Ishikawa (cell line): ENCODE data around the gene AURKAIP1.

ENCODE experiments used
- CEBPB ChIP-seq: IDR thresholded peaks from 2 replicates; pipeline ENCODE4 v1.6.1; 2012
- CREB1 ChIP-seq: IDR thresholded peaks from 2 replicates; pipeline ENCODE4 v1.6.1; 2012; ENCODE audit warnings: low read depth
- EGR1 ChIP-seq: IDR thresholded peaks from 2 replicates; pipeline ENCODE4 v1.6.1; 2012
- EP300 ChIP-seq: IDR thresholded peaks from 2 replicates; pipeline ENCODE4 v1.6.1; 2012; ENCODE audit warnings: borderline replicate concordance
- FOXM1 ChIP-seq: IDR thresholded peaks from 2 replicates; pipeline ENCODE4 v1.6.1; 2012; ENCODE audit warnings: low read depth, borderline replicate concordance
- NFIC ChIP-seq: IDR thresholded peaks from 2 replicates; pipeline ENCODE4 v1.6.1; 2012
- RAD21 ChIP-seq: IDR thresholded peaks from 2 replicates; pipeline ENCODE4 v1.6.1; 2012; ENCODE audit warnings: low read depth
- TAF1 ChIP-seq: IDR thresholded peaks from 2 replicates; pipeline ENCODE4 v1.6.1; 2012; ENCODE audit warnings: low read depth, mild to moderate bottlenecking
- TCF12 ChIP-seq: IDR thresholded peaks from 2 replicates; pipeline ENCODE4 v1.6.1; 2012; ENCODE audit warnings: low read depth
- TEAD4 ChIP-seq: IDR thresholded peaks from 2 replicates; pipeline ENCODE4 v1.6.1; 2012
- YY1 ChIP-seq: IDR thresholded peaks from 2 replicates; pipeline ENCODE4 v1.6.1; 2012; ENCODE audit warnings: low read depth
- ZBTB7A ChIP-seq: IDR thresholded peaks from 2 replicates; pipeline ENCODE4 v1.6.1; 2012; ENCODE audit warnings: low read depth
- TF ChIP-seq, protein P1 (sequence below): IDR thresholded peaks from 2 replicates; pipeline ENCODE4 v1.6.1; 2012; ENCODE audit warnings: low read depth, mild to moderate bottlenecking
- TF ChIP-seq, protein P2 (sequence below): IDR thresholded peaks from 2 replicates; pipeline ENCODE4 v1.6.1; 2012
- TF ChIP-seq, protein P3 (sequence below): IDR thresholded peaks from 2 replicates; pipeline ENCODE4 v1.6.1; 2012

AURKAIP1 gene

DNA sequence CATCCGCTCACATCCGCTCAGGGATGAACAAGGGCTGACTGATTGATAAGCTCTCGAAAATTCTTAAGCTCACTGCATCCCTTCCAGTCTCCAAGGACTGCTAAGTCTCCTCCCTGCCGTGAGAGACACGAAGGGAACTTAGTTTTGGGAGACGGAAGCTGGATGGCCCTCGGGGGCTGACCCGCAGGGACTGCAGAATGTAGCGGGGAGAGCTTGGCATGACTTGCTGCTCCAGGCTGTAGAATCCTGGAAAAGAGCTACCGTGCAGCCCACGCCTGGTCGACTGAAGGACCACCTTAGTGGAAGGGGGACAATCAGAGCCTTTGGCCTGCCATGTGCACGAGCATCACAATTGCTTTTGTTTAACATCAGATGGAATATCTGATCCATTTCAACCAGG, 40.7 kb upstream of the AURKAIP1 start:
- TF ChIP-seq TEAD4 (no peak), TCF12 (no peak), NFIC (no peak), CEBPB (no peak), ZBTB7A (no peak), EGR1 (no peak), EP300 (no peak), FOXM1 (no peak), YY1 (no peak), TAF1 (no peak), RAD21 (no peak), CREB1 (no peak)
- TF ChIP-seq, protein P1, sequence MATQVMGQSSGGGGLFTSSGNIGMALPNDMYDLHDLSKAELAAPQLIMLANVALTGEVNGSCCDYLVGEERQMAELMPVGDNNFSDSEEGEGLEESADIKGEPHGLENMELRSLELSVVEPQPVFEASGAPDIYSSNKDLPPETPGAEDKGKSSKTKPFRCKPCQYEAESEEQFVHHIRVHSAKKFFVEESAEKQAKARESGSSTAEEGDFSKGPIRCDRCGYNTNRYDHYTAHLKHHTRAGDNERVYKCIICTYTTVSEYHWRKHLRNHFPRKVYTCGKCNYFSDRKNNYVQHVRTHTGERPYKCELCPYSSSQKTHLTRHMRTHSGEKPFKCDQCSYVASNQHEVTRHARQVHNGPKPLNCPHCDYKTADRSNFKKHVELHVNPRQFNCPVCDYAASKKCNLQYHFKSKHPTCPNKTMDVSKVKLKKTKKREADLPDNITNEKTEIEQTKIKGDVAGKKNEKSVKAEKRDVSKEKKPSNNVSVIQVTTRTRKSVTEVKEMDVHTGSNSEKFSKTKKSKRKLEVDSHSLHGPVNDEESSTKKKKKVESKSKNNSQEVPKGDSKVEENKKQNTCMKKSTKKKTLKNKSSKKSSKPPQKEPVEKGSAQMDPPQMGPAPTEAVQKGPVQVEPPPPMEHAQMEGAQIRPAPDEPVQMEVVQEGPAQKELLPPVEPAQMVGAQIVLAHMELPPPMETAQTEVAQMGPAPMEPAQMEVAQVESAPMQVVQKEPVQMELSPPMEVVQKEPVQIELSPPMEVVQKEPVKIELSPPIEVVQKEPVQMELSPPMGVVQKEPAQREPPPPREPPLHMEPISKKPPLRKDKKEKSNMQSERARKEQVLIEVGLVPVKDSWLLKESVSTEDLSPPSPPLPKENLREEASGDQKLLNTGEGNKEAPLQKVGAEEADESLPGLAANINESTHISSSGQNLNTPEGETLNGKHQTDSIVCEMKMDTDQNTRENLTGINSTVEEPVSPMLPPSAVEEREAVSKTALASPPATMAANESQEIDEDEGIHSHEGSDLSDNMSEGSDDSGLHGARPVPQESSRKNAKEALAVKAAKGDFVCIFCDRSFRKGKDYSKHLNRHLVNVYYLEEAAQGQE, result no peak
- TF ChIP-seq, protein P2, sequence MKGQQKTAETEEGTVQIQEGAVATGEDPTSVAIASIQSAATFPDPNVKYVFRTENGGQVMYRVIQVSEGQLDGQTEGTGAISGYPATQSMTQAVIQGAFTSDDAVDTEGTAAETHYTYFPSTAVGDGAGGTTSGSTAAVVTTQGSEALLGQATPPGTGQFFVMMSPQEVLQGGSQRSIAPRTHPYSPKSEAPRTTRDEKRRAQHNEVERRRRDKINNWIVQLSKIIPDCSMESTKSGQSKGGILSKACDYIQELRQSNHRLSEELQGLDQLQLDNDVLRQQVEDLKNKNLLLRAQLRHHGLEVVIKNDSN, result no peak
- TF ChIP-seq, protein P3, sequence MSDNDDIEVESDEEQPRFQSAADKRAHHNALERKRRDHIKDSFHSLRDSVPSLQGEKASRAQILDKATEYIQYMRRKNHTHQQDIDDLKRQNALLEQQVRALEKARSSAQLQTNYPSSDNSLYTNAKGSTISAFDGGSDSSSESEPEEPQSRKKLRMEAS, result no peak

DNA sequence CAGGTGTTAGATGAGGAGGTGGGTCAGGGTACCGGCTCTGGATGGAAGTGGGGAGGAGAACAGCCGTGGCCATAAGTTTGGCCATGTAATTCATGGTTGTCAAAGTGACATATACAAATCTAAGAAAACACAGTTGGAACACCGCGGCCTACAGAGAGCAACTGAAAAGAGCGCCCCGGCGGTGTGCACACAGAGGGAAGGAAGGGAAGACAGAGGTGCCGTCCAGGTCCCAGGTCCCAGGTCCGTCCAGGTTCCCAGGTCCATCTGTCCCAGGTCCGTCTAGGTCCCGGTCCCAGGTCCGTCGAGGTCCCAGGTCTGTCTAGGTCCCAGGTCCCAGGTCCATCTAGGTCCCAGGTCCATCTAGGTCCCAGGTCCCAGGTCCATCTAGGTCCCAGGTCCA, 36.6 kb upstream of the AURKAIP1 start:
- TF ChIP-seq TCF12 (no peak), RAD21 (no peak), EP300 (no peak), TEAD4 (no peak), ZBTB7A (no peak), EGR1 (no peak), NFIC (no peak), YY1 (no peak), FOXM1 (no peak), TAF1 (no peak), CEBPB (no peak), CREB1 (no peak)
- TF ChIP-seq, protein P1, result no peak
- TF ChIP-seq, protein P2, result no peak
- TF ChIP-seq, protein P3, result no peak

DNA sequence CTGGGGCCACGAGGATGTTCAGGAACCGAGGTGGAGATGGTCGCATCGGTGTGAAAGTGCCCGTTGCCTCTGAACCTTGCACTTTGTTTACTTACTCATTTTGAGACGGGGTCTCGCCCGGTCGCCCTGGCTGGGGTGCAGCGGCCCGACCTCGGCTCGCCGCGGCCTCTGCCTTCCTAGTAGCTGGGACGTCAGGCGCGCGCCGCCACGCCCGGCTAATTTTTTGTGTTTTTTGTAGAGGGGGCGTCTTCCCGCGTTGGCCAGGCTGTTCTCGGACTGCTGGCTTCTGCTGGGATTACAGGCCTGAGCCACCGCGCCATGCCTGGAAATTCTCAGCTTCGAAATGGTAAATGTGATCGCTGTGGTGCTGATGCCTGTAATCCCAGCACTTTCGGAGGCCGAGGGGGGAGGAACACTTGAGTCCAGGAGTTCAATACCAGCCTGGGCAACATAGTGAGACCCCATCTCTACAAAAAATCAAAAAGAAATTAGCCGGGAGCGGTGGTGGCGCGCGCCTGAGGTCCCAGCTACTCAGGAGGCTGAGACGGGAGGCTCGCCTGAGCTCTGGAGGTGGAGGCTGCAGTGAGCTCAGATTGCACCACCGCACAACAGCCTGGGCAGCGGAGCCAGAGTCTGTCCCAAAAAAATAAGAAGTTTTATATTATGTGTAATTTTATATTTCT, 32.8 kb upstream of the AURKAIP1 start:
- TF ChIP-seq YY1 (no peak), ZBTB7A (no peak), RAD21 (no peak), NFIC (no peak), TCF12 (no peak), EP300 (no peak), FOXM1 (no peak), TAF1 (no peak), EGR1 (no peak), CEBPB (no peak), TEAD4 (no peak), CREB1 (no peak)
- TF ChIP-seq, protein P1, result no peak
- TF ChIP-seq, protein P3, result no peak
- TF ChIP-seq, protein P2, result no peak
